GM23338 (cell line): ENCODE measurements around the gene CFAP57. TPM values are rescaled to one million over a fixed set of nuclear protein-coding genes. Genes with fewer than 3 reads are reported as not detected.
A peak's percentile ranks its signal among the peaks of the same experiment; 100 is the strongest.

ENCODE experiments used
- ATAC-seq: fragments of 200-7000 bp; cut with Tn5 transposase; 3 replicates; pipeline ENCODE4 v1.9.1; 2020
- DNase-seq: peaks from one replicate; pipeline ENCODE4 v3.0.0-alpha.2; 2015; ENCODE audit warnings: low spot score
- H2AFZ ChIP-seq: fragments of 200-600 bp; sonication (generic); 2 replicates; pipeline ENCODE4 v1.8.0; 2016; ENCODE audit warnings: antibody characterized with exemption, mild to moderate bottlenecking, moderate library complexity
- H3F3A ChIP-seq: fragments of 200-600 bp; sonication (generic); replicated peaks from 2 replicates; pipeline ENCODE4 v1.8.0; 2017; ENCODE audit warnings: antibody characterized with exemption, mixed run types, low read depth
- H3K27ac ChIP-seq: fragments of 200-600 bp; sonication (generic); 2 replicates; pipeline ENCODE4 v1.6.1; 2016; ENCODE audit warnings: low read depth
- H3K27me3 ChIP-seq: fragments of 200-600 bp; sonication (generic); 2 replicates; pipeline ENCODE4 v1.8.0; 2016; ENCODE audit warnings: mild to moderate bottlenecking, mixed run types, moderate library complexity; ENCODE audit not compliant: insufficient read depth
- H3K36me3 ChIP-seq: fragments of 200-600 bp; sonication (generic); 2 replicates; pipeline ENCODE4 v1.8.0; 2016; ENCODE audit warnings: mild to moderate bottlenecking; ENCODE audit not compliant: insufficient read depth
- H3K4me1 ChIP-seq: fragments of 200-600 bp; sonication (generic); 2 replicates; pipeline ENCODE4 v1.8.0; 2016; ENCODE audit warnings: mild to moderate bottlenecking, moderate library complexity; ENCODE audit not compliant: insufficient read depth
- H3K4me2 ChIP-seq: fragments of 200-600 bp; sonication (generic); 2 replicates; pipeline ENCODE4 v1.7.1; 2017; ENCODE audit warnings: mixed run types
- H3K4me3 ChIP-seq: fragments of 200-600 bp; sonication (generic); 2 replicates; pipeline ENCODE4 v1.6.1; 2016; ENCODE audit warnings: mixed run types
- H3K79me2 ChIP-seq: fragments of 200-600 bp; sonication (generic); replicated peaks from 2 replicates; pipeline ENCODE4 v1.8.0; 2017; ENCODE audit warnings: mild to moderate bottlenecking; ENCODE audit not compliant: insufficient read depth
- H3K9me2 ChIP-seq: fragments of 200-600 bp; sonication (generic); 2 replicates; pipeline ENCODE4 v1.8.0; 2017; ENCODE audit not compliant: insufficient read depth
- H4K20me1 ChIP-seq: fragments of 200-600 bp; sonication (generic); replicated peaks from 2 replicates; pipeline ENCODE4 v1.8.0; 2017; ENCODE audit warnings: mild to moderate bottlenecking; ENCODE audit not compliant: insufficient read depth
- H3K27ac Mint-ChIP-seq: 2 replicates; pipeline ENCODE4 v1.8.0; 2020; ENCODE audit warnings: inconsistent platforms, mild to moderate bottlenecking, moderate library complexity, mixed read lengths
- H3K27me3 Mint-ChIP-seq: 3 replicates; pipeline ENCODE4 v1.8.0; 2022; ENCODE audit warnings: low read depth, mild to moderate bottlenecking, moderate library complexity, mixed read lengths, inconsistent platforms; ENCODE audit not compliant: insufficient read depth, poor library complexity
- H3K36me3 Mint-ChIP-seq: 3 replicates; pipeline ENCODE4 v1.8.0; 2021; ENCODE audit warnings: low read depth, mild to moderate bottlenecking, inconsistent platforms, moderate library complexity, mixed read lengths
- H3K4me1 Mint-ChIP-seq: 3 replicates; pipeline ENCODE4 v1.8.0; 2020; ENCODE audit warnings: mild to moderate bottlenecking, inconsistent platforms, mixed read lengths
- H3K4me3 Mint-ChIP-seq: 3 replicates; pipeline ENCODE4 v1.8.0; 2021; ENCODE audit warnings: moderate library complexity, mild to moderate bottlenecking, inconsistent platforms, mixed read lengths
- H3K9me3 Mint-ChIP-seq: 3 replicates; pipeline ENCODE4 v1.8.0; 2020; ENCODE audit warnings: moderate library complexity, mild to moderate bottlenecking, inconsistent platforms, mixed read lengths
- CTCF ChIP-seq, 2 experiments: fragments of 200-600 bp in 1 of 2; sonication (generic) in 1 of 2; conservative IDR thresholded peaks; 2 replicates each; pipeline versions ENCODE4 v1.5.1 to v1.6.1; 2016 to 2017; ENCODE audit warnings: antibody characterized with exemption in 2 of 2, low read depth in 2 of 2, mild to moderate bottlenecking in 2 of 2, moderate library complexity in 1 of 2
- ETS1 ChIP-seq: IDR thresholded peaks from 2 replicates; pipeline ENCODE4 v1.6.1; 2016; ENCODE audit warnings: antibody characterized with exemption
- JUNB ChIP-seq: IDR thresholded peaks from one replicate; pipeline ENCODE4 v1.6.1; 2016; ENCODE audit warnings: antibody characterized with exemption; ENCODE audit not compliant: unreplicated experiment
- NANOG ChIP-seq: IDR thresholded peaks from 2 replicates; pipeline ENCODE4 v1.6.1; 2016; ENCODE audit warnings: antibody characterized with exemption, borderline replicate concordance
- POLR2AphosphoS5 ChIP-seq: IDR thresholded peaks from 2 replicates; pipeline ENCODE4 v1.6.1; 2016; ENCODE audit warnings: antibody characterized with exemption, low read depth
- REST ChIP-seq: IDR thresholded peaks from one replicate; pipeline ENCODE4 v1.6.1; 2018; ENCODE audit warnings: antibody characterized with exemption; ENCODE audit not compliant: unreplicated experiment
- ZNF114 ChIP-seq: fragments of 250-450 bp; sonication (Bioruptor Pico); IDR thresholded peaks from 2 replicates; pipeline ENCODE4 v1.5.0; 2020; ENCODE audit warnings: mild to moderate bottlenecking, moderate library complexity
- polyA plus RNA-seq: library from polyadenylated mRNA; unstranded; fragments of >200 nt; fragmentation: Nextera tagmentation; extraction: Ambion mirVana; gene quantifications from 2 replicates; pipeline ENCODE4 v1.2.1, GENCODE V29; 2016
- total RNA-seq: library from RNA; depleted of rRNA; stranded (reverse); fragments of >200 nt; shearing (Covaris generic); gene quantifications from 2 replicates; pipeline ENCODE4 v1.2.3, GENCODE V29; 2014
- TF ChIP-seq, protein P1 (sequence below): fragments of 250-450 bp; sonication (Bioruptor Pico); IDR thresholded peaks from 2 replicates; pipeline ENCODE4 v1.5.0; 2020; ENCODE audit warnings: mild to moderate bottlenecking, moderate library complexity

The CFAP57 gene
- total and polyA plus RNA-seq, 2 experiments from 2014 or later = 0.37 to 0.38 TPM

DNA sequence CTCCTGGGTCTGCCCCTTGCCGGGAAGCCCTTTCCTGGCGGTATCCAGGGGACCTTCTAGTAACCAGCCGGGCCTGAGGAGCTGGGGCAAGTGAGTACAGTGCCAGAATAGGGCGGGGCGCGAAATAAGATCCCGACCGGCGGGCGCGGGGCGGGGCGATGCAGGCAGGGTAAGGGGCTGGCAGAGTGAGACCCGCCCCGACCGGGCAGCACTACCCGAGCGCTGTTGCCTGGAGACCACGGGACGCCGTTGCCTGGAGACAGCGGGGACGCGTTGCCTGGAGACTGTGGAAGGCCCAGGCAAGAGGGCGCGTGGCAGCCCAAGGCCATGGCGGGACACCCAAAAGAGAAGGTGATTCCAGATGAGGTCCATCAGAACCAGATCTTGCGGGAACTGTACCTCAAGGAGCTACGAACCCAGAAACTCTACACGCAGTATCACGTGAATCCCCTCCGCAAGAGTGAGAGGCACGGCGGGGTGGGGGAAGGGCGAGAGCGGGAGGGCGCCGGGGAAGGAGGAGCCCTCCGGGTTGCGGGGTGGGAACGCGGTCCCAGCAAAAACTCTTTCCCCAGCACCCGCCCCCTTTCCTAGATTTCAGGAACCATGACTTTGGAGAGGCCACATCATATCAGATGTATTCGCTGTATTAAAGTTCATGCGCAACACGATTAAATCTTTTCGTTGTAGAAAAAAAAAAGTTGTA lies 24.4 kb upstream of the CFAP57 start:
- Histone ChIP-seq H3F3A (0 out of 2 replicates have a peak, but pooled peaks cover 3% of the 10 kb centered on the region), H3K79me2 (no peaks in the 10 kb centered on the region), H3K4me3 (peak overlapping the region; percentile 56), H3K9me2 (peaks cover 10% of the 10 kb centered on the region; the same call in 1 of the 2 replicates), H3K4me1 (peaks cover 17% of the 10 kb centered on the region), H3K27me3 (no peaks in the 10 kb centered on the region), H3K27ac (no peak overlapping the region), H3K36me3 (no peaks in the 10 kb centered on the region), H4K20me1 (no peaks in the 10 kb centered on the region), H3K4me2 (peak overlapping the region; percentile 77), H2AFZ (no peak overlapping the region)
- Mint-ChIP-seq H3K4me1 (peaks cover 27% of the 10 kb centered on the region), H3K9me3 (no peaks in the 10 kb centered on the region), H3K36me3 (no peaks in the 10 kb centered on the region), H3K27ac (no peak overlapping the region), H3K4me3 (peak overlapping the region; percentile 83), H3K27me3 (peaks cover 10% of the 10 kb centered on the region)
- TF ChIP-seq JUNB = no peak
- peak; percentile 38; the same call in 1 of the 2 replicates for TF ChIP-seq ETS1
- peak; percentile 50 for TF ChIP-seq POLR2AphosphoS5
- ATAC-seq (peak; percentile 97), DNase-seq (peak; percentile 99)

DNA sequence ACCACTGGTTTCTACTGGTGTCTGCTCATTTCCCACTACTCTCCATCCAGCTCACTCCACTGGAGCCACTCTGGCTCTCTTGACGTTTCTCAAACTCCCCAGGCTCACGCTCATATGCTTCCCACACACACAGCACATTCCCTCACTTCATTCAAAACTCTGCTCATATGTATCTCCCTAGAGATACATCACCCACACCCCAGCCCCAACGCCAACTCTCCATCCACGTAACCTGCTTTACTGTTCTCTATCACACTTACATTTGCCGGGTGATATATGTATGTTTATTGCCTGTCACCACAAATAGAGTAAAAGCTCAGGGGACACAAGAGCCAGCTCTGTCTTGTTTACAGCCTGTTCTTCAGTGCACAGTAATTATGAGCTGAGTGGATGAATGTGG lies 22.2 kb upstream of the CFAP57 start:
- H3K27me3 Mint-ChIP-seq = peaks cover 5% of the 10 kb centered on the region
- TF ChIP-seq REST = no peak
- no peak for TF ChIP-seq ZNF114 (CRISPR knock-in tag)
- no peak for TF ChIP-seq CTCF (conservative IDR thresholded peaks at IDR 0.05; ENCODE audit: low read depth in 2 of 2)
- TF ChIP-seq, protein P1, sequence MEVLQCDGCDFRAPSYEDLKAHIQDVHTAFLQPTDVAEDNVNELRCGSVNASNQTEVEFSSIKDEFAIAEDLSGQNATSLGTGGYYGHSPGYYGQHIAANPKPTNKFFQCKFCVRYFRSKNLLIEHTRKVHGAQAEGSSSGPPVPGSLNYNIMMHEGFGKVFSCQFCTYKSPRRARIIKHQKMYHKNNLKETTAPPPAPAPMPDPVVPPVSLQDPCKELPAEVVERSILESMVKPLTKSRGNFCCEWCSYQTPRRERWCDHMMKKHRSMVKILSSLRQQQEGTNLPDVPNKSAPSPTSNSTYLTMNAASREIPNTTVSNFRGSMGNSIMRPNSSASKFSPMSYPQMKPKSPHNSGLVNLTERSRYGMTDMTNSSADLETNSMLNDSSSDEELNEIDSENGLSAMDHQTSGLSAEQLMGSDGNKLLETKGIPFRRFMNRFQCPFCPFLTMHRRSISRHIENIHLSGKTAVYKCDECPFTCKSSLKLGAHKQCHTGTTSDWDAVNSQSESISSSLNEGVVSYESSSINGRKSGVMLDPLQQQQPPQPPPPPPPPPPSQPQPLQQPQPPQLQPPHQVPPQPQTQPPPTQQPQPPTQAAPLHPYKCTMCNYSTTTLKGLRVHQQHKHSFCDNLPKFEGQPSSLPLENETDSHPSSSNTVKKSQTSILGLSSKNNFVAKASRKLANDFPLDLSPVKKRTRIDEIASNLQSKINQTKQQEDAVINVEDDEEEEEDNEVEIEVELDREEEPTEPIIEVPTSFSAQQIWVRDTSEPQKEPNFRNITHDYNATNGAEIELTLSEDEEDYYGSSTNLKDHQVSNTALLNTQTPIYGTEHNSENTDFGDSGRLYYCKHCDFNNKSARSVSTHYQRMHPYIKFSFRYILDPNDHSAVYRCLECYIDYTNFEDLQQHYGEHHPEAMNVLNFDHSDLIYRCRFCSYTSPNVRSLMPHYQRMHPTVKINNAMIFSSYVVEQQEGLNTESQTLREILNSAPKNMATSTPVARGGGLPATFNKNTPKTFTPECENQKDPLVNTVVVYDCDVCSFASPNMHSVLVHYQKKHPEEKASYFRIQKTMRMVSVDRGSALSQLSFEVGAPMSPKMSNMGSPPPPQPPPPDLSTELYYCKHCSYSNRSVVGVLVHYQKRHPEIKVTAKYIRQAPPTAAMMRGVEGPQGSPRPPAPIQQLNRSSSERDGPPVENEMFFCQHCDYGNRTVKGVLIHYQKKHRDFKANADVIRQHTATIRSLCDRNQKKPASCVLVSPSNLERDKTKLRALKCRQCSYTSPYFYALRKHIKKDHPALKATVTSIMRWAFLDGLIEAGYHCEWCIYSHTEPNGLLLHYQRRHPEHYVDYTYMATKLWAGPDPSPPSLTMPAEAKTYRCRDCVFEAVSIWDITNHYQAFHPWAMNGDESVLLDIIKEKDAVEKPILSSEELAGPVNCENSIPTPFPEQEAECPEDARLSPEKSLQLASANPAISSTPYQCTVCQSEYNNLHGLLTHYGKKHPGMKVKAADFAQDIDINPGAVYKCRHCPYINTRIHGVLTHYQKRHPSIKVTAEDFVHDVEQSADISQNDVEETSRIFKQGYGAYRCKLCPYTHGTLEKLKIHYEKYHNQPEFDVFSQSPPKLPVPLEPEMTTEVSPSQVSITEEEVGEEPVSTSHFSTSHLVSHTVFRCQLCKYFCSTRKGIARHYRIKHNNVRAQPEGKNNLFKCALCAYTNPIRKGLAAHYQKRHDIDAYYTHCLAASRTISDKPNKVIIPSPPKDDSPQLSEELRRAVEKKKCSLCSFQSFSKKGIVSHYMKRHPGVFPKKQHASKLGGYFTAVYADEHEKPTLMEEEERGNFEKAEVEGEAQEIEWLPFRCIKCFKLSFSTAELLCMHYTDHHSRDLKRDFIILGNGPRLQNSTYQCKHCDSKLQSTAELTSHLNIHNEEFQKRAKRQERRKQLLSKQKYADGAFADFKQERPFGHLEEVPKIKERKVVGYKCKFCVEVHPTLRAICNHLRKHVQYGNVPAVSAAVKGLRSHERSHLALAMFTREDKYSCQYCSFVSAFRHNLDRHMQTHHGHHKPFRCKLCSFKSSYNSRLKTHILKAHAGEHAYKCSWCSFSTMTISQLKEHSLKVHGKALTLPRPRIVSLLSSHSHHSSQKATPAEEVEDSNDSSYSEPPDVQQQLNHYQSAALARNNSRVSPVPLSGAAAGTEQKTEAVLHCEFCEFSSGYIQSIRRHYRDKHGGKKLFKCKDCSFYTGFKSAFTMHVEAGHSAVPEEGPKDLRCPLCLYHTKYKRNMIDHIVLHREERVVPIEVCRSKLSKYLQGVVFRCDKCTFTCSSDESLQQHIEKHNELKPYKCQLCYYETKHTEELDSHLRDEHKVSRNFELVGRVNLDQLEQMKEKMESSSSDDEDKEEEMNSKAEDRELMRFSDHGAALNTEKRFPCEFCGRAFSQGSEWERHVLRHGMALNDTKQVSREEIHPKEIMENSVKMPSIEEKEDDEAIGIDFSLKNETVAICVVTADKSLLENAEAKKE (CRISPR knock-in tag) = no peak
- TF ChIP-seq POLR2AphosphoS5 = no peak
- no peak for TF ChIP-seq NANOG

More for the DNA sequence above, 22.2 kb upstream of the CFAP57 start:
- Mint-ChIP-seq H3K4me3 (no peak overlapping the region), H3K27ac (no peak overlapping the region), H3K9me3 (no peaks in the 10 kb centered on the region), H3K4me1 (peaks cover 17% of the 10 kb centered on the region), H3K36me3 (no peaks in the 10 kb centered on the region)
- no peak overlapping the region for H3K27ac ChIP-seq
- DNase-seq = no peak
- no peaks in the 10 kb centered on the region for H3K79me2 ChIP-seq
- no peaks in the 10 kb centered on the region for H4K20me1 ChIP-seq
- no peak overlapping the region for H3K4me3 ChIP-seq
- H3K4me2 ChIP-seq = no peak overlapping the region
- H3K9me2 ChIP-seq = peaks cover 10% of the 10 kb centered on the region; the same call in 1 of the 2 replicates
- ATAC-seq = no peak
- no peaks in the 10 kb centered on the region for H3K36me3 ChIP-seq
- H2AFZ ChIP-seq = no peak overlapping the region
- peaks cover 11% of the 10 kb centered on the region for H3K4me1 ChIP-seq
- no peaks in the 10 kb centered on the region for H3K27me3 ChIP-seq
- H3F3A ChIP-seq = no peaks in the 10 kb centered on the region
